Nephron progenitor cell (in vitro differentiated cells): Measurements from ENCODE around the gene SNRK.
A peak's percentile ranks its signal among the peaks of the same experiment; 100 is the strongest.

Experiments
- DNase-seq: peaks from one replicate; pipeline ENCODE4 v3.0.0; 2021
- H3K27ac Mint-ChIP-seq: 2 replicates; pipeline ENCODE4 v1.8.0; 2021; ENCODE audit warnings: mild to moderate bottlenecking, moderate library complexity, mixed read lengths
- H3K27me3 Mint-ChIP-seq: 2 replicates; pipeline ENCODE4 v1.8.0; 2021; ENCODE audit warnings: mild to moderate bottlenecking, low read depth, mixed read lengths; ENCODE audit not compliant: poor library complexity
- H3K36me3 Mint-ChIP-seq: 2 replicates; pipeline ENCODE4 v1.8.0; 2021; ENCODE audit warnings: low read depth, mixed read lengths
- H3K4me1 Mint-ChIP-seq: 2 replicates; pipeline ENCODE4 v1.8.0; 2021; ENCODE audit warnings: mixed read lengths
- H3K4me3 Mint-ChIP-seq: 2 replicates; pipeline ENCODE4 v1.8.0; 2021; ENCODE audit warnings: mild to moderate bottlenecking, moderate library complexity, mixed read lengths
- H3K9me3 Mint-ChIP-seq: 2 replicates; pipeline ENCODE4 v1.8.0; 2021; ENCODE audit warnings: mild to moderate bottlenecking, moderate library complexity, mixed read lengths
- TF ChIP-seq, protein P1 (sequence below): fragments of 200-600 bp; sonication (generic); IDR thresholded peaks from 2 replicates; pipeline ENCODE4 v1.5.0; 2021; ENCODE audit warnings: antibody characterized with exemption

SNRK gene

DNA sequence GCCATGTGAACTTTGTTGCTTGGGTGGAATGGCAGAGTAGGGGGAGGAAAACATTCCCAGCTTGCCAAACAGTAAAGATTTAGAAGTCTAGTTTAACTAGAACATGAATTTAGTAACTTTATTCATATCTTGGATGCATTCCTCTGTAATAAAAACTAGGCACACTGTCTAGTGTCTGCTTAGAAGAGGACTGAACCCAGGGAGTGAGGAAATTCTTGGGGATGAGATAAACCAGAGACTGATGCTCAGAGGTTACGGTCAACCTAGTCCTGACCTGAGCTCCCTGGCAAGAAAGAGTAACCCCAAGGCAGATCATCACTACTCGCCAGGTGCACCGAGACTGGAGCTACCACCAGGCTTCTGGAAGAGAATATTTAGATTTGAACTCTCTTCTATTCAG is 58.2 kb downstream of the SNRK start:
- H3K36me3 Mint-ChIP-seq = peaks cover 88% of the 10 kb centered on the region
- H3K27me3 Mint-ChIP-seq = peaks cover 4% of the 10 kb centered on the region
- no peak for DNase-seq
- H3K4me3 Mint-ChIP-seq = no peak overlapping the region
- peaks cover 5% of the 10 kb centered on the region for H3K9me3 Mint-ChIP-seq
- no peak overlapping the region for H3K27ac Mint-ChIP-seq
- H3K4me1 Mint-ChIP-seq = no peaks in the 10 kb centered on the region
- TF ChIP-seq, protein P1, sequence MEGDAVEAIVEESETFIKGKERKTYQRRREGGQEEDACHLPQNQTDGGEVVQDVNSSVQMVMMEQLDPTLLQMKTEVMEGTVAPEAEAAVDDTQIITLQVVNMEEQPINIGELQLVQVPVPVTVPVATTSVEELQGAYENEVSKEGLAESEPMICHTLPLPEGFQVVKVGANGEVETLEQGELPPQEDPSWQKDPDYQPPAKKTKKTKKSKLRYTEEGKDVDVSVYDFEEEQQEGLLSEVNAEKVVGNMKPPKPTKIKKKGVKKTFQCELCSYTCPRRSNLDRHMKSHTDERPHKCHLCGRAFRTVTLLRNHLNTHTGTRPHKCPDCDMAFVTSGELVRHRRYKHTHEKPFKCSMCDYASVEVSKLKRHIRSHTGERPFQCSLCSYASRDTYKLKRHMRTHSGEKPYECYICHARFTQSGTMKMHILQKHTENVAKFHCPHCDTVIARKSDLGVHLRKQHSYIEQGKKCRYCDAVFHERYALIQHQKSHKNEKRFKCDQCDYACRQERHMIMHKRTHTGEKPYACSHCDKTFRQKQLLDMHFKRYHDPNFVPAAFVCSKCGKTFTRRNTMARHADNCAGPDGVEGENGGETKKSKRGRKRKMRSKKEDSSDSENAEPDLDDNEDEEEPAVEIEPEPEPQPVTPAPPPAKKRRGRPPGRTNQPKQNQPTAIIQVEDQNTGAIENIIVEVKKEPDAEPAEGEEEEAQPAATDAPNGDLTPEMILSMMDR = no peak

DNA sequence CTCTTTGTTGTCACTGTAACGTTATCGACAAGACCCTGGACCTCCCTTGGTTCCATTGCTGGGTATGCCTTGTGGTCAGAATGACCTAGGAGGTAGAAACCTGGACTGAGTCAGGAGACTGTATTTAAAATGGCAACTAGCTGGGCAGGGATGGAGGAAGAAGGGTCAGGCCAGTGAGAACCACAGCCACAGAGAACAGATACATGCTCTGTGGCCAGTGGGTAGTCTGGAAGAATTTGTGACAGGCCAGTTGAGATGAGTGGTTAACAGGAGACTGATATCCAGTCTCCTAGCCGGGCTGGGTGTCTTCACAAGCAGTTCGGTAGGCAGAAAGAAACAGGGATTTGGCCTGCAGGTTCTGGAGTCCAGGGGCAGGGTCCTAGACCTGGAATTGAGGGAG is 58.9 kb downstream of the SNRK start:
- H3K4me3 Mint-ChIP-seq = no peak overlapping the region
- peak overlapping the region; percentile 36 for H3K27ac Mint-ChIP-seq
- H3K9me3 Mint-ChIP-seq = peaks cover under 1% of the 10 kb centered on the region
- H3K27me3 Mint-ChIP-seq = peaks cover 4% of the 10 kb centered on the region
- H3K36me3 Mint-ChIP-seq = peaks cover 85% of the 10 kb centered on the region
- DNase-seq = no peak
- TF ChIP-seq, protein P1 = no peak
- H3K4me1 Mint-ChIP-seq = no peaks in the 10 kb centered on the region

DNA sequence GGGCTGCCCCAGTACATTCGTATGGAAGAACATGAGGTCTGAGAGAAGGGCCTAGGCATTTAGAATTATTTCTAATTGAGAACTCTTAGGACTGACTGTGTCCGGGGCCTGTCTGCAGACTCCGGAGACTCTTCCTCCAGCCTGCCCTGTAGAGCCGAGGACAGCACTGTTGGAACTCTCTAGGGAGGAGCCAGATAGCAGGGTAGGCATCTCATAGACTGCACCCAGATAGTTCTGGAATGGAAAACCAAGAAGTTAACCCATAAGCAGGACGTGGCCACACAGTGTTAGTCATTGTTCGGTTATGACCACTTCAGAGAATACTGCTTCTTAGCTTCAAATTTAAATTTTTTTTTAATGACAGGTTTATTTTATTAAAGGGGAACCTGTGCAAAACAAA is 59.5 kb downstream of the SNRK start:
- H3K27ac Mint-ChIP-seq = peak overlapping the region; percentile 51

DNA sequence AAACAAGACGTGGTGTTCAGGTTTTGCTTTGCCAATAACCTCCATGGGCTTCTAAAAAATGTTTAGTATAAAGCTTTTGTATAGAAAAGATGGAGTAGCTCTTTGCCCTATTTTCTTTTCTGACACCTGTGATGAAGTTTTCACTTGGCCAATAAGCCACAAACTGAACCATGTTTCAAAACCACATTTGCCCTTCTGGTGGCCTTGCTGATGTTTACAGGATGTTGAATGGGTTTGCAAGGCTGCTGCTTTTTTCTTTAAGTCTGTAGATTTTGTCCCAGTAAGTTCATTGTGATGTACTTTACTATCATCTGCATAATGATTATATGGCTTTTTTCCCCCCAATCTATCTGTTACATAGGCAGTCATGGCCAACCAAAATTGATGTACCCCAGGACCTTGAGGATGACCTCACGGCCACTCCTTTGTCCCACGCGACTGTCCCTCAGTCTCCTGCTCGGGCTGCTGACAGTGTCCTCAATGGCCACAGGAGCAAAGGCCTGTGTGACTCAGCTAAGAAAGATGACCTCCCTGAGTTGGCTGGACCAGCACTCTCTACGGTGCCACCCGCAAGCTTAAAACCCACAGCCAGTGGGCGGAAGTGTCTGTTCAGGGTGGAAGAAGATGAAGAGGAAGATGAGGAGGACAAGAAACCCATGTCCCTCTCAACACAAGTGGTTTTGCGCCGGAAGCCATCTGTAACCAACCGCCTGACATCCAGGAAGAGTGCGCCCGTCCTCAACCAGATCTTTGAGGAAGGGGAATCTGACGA is 60.8 kb downstream of the SNRK start:
- Mint-ChIP-seq H3K27ac (peak overlapping the region; percentile 68), H3K36me3 (peaks cover 94% of the 10 kb centered on the region), H3K27me3 (peaks cover under 1% of the 10 kb centered on the region), H3K4me3 (no peak overlapping the region), H3K4me1 (no peaks in the 10 kb centered on the region), H3K9me3 (peaks cover 4% of the 10 kb centered on the region)
- DNase-seq = no peak
- TF ChIP-seq, protein P1 = no peak

More for the DNA sequence above, 59.5 kb downstream of the SNRK start:
- Mint-ChIP-seq H3K4me3 (no peak overlapping the region), H3K27me3 (peaks cover 4% of the 10 kb centered on the region), H3K36me3 (peaks cover 85% of the 10 kb centered on the region), H3K9me3 (no peaks in the 10 kb centered on the region), H3K4me1 (no peaks in the 10 kb centered on the region)
- TF ChIP-seq, protein P1 = no peak
- DNase-seq = no peak

DNA sequence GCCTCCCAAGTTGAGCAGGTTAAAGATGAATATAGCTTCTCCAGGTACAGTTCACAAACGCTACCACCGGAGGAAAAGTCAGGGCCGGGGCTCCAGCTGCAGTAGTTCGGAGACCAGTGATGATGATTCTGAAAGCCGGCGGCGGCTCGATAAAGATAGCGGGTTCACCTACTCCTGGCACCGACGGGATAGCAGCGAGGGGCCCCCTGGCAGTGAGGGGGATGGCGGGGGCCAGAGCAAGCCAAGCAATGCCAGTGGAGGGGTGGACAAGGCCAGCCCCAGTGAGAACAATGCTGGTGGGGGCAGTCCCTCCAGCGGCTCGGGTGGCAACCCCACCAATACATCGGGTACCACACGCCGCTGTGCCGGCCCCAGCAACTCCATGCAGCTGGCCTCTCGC is 61.4 kb downstream of the SNRK start:
- Mint-ChIP-seq H3K4me3 (no peak overlapping the region), H3K27ac (no peak overlapping the region), H3K36me3 (peaks cover 94% of the 10 kb centered on the region), H3K9me3 (peaks cover 10% of the 10 kb centered on the region), H3K4me1 (no peaks in the 10 kb centered on the region), H3K27me3 (no peaks in the 10 kb centered on the region)
- no peak for DNase-seq
- TF ChIP-seq, protein P1 = no peak

DNA sequence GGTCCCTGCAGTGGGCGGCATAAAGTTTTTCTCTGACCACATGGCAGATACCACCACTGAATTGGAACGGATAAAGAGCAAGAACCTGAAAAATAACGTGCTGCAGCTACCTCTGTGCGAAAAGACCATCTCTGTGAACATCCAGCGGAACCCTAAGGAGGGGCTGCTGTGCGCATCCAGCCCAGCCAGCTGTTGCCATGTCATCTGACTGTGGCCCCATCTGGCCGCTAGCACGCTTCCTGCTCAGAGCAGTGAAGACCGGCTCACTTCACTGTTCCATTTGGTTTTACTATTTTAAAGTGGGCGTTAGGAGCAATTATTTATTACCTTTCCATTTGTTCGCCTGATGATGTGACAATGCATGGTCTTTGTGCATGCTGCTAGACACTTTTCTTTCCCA is 62.0 kb downstream of the SNRK start:
- DNase-seq = no peak
- Mint-ChIP-seq H3K4me3 (no peak overlapping the region), H3K9me3 (peaks cover 16% of the 10 kb centered on the region), H3K4me1 (no peaks in the 10 kb centered on the region), H3K27ac (no peak overlapping the region), H3K36me3 (peaks cover 94% of the 10 kb centered on the region), H3K27me3 (no peaks in the 10 kb centered on the region)
- TF ChIP-seq, protein P1 = no peak
